ENCODE measurements around the gene ADCYAP1R1.

The ADCYAP1R1 gene

DNA sequence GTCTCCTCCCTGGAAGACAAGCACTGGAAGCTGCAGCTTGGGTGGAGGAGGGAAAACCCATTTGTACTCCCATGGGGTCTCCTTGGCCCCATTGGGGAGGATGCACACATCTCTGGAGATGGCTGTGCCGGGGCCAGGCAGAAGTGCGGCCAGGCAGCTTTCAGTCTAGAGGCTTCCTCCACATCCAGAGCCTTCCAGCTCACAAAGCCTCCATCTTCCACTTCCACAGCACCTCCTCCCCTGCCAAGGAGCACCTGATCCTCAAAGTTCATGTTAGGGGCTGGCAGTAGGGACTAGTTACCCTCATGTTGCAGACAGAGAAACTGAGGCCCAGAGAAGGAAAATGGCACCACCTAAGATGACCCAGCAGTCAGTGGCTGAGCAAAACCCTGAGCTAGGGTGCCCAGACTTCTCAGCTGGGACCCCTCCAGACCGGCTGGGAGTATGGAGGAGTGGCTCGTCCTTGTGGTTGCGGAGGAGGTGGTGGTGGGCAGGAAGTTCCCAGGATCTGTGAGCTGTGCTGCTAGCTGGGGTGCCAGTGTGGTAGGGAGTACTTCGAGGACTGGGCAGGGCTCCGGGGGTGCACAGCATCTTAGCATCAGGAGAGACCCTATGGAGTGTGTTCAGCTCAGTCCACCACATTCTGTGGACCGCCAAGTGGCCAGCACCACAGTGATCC, 44.2 kb downstream of the ADCYAP1R1 start:
- no peak overlapping the region for H3K27ac ChIP-seq
- no peaks in the 10 kb centered on the region for H3K9me3 ChIP-seq
- TF ChIP-seq, protein P1, sequence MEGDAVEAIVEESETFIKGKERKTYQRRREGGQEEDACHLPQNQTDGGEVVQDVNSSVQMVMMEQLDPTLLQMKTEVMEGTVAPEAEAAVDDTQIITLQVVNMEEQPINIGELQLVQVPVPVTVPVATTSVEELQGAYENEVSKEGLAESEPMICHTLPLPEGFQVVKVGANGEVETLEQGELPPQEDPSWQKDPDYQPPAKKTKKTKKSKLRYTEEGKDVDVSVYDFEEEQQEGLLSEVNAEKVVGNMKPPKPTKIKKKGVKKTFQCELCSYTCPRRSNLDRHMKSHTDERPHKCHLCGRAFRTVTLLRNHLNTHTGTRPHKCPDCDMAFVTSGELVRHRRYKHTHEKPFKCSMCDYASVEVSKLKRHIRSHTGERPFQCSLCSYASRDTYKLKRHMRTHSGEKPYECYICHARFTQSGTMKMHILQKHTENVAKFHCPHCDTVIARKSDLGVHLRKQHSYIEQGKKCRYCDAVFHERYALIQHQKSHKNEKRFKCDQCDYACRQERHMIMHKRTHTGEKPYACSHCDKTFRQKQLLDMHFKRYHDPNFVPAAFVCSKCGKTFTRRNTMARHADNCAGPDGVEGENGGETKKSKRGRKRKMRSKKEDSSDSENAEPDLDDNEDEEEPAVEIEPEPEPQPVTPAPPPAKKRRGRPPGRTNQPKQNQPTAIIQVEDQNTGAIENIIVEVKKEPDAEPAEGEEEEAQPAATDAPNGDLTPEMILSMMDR (IDR thresholded peaks at IDR 0.05), result no peak
- no peaks in the 10 kb centered on the region for H3K27me3 ChIP-seq
- no peaks in the 10 kb centered on the region for H3K36me3 ChIP-seq
- no peaks in the 10 kb centered on the region for H3K4me1 ChIP-seq (ENCODE audit: control insufficient read depth in 1 of 2, insufficient read depth in 1 of 2, low read depth in 1 of 2, low read length in 1 of 2)
- H3K4me3 ChIP-seq (ENCODE audit: low read depth in 1 of 2, low read length in 1 of 2), result no peak overlapping the region

DNA sequence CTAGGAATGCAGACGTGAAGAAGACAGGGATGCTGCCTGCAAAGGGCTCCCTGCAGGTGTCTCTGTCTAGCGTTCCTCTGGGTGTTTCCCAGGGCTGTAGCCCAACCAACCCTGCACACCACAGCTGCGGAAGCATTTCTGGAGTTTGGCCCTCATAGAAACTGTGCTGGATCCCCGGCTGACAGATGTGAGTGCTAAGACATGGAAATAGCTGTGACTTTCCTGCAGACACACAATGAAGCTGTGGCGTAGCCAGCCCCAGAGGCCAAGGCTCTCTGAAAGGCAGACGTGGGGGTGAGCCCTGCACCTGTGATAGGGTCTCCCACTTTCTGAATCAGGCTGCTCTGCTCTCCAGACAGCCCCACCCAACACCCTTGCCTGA, 44.8 kb downstream of the ADCYAP1R1 start:
- Histone ChIP-seq H3K27me3 (no peaks in the 10 kb centered on the region), H3K4me3 (ENCODE audit: low read depth in 1 of 2, low read length in 1 of 2) (no peak overlapping the region), H3K4me1 (ENCODE audit: control insufficient read depth in 1 of 2, insufficient read depth in 1 of 2, low read depth in 1 of 2, low read length in 1 of 2) (no peaks in the 10 kb centered on the region), H3K9me3 (no peaks in the 10 kb centered on the region), H3K36me3 (no peaks in the 10 kb centered on the region), H3K27ac (no peak overlapping the region)
- TF ChIP-seq, protein P1 (IDR thresholded peaks at IDR 0.05), result no peak

DNA sequence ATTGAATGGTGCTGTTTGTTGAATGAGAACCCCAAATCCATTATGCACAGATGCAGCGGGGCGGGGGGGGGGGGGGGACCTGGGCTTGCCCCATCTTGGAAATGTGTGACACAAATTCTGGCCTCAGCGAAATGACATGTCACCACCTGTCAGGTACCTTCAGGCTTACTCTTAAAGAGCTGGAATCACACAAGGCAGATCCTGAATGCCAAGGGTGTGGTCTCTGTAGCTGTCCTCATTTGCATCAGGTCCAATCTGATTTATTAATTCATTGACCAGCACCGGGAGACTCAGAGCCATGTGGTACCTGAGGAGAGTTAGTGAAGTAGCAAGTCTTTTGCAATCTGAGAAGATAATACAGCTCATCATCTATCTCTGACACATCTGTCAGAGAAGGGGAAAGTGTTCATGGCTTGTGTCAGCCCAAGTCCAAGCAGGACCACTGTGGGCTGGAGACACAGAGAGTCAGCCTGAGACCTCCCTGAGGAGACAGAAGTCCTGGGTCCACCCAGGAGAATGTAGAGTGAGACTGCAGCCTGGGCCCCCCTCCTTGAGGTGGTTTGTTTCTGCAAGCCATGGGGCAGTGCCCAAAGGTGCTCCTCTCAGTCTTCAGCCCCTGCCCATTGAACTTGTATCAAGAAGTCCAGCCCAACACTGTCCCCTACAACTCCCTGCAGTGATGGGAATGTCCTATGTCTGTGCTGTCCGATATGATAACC, 46.7 kb downstream of the ADCYAP1R1 start:
- H3K27ac ChIP-seq, result no peak overlapping the region
- no peaks in the 10 kb centered on the region for H3K4me1 ChIP-seq (ENCODE audit: control insufficient read depth in 1 of 2, insufficient read depth in 1 of 2, low read depth in 1 of 2, low read length in 1 of 2)
- H3K27me3 ChIP-seq, result no peaks in the 10 kb centered on the region
- H3K9me3 ChIP-seq, result no peaks in the 10 kb centered on the region
- TF ChIP-seq, protein P1 (IDR thresholded peaks at IDR 0.05), result no peak
- H3K36me3 ChIP-seq, result no peaks in the 10 kb centered on the region
- no peak overlapping the region for H3K4me3 ChIP-seq (ENCODE audit: low read depth in 1 of 2, low read length in 1 of 2)

DNA sequence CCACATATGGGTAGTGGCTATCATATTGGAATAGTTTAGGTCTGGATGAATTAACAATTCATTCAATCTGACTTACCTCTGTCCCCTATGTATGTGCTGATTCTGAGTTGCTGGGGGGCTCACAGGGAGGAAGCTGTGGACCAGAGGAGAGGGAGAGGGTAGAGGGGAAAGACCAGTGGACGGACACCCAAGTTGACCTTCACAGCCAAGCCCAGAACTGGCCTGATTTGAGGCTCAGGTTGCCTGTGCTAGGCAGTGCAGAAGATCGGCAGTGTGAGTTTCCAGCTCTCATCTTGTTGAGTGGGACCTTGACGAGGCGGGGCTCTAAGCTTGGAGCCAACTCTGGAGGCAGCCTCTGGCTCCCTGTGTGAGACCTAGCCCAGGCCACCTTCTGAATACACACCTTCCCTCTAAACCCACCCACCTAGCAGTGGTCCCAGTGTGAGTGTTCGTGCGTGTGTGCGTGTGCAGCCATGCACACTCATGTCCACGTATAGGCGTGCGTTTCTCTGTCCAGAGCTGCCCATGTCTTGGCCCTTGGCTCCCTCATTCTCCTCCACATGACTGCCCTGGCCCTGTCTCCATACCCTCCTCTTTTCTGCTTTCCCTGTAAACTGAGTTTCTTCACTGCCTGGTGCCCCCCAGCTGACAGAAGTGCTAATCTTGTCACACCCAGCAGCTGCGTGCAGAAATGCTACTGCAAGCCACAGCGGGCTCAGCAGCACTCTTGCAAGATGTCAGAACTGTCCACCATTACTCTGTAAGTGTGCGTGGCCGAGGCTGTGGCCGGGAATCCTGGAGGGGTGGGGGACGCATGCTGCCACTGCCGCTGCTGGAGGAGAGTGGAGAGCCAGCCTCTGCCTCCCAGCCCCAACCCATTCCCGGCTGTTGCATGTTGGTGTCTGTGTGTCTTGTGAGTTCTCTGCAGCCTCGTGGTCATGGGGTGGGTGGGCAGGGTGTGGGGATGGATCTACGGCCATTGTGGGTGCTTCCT, 47.6 kb downstream of the ADCYAP1R1 start:
- Histone ChIP-seq H3K9me3 (no peaks in the 10 kb centered on the region), H3K4me1 (ENCODE audit: control insufficient read depth in 1 of 2, insufficient read depth in 1 of 2, low read depth in 1 of 2, low read length in 1 of 2) (no peaks in the 10 kb centered on the region), H3K36me3 (no peaks in the 10 kb centered on the region), H3K4me3 (ENCODE audit: low read depth in 1 of 2, low read length in 1 of 2) (no peak overlapping the region), H3K27me3 (no peaks in the 10 kb centered on the region), H3K27ac (no peak overlapping the region)
- TF ChIP-seq, protein P1 (IDR thresholded peaks at IDR 0.05), result no peak

DNA sequence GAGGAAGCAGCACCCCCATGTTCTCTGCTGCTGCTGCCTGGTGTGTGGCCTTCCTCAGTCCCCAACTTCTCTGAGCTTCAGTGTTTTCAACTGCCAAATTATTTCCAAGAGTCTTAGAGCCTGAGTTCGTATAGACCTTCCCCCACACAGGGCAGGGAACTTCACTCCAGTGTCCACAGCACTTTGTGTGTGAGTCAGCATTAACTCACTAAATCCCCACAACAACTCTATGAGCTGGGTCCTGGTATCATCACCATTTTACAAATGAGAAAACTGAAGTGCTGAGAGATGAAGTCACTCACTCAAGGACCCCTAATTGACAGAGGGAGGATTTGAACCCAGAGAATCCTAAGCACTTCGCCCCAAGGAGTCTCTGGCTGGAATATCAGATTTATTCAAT, 48.3 kb downstream of the ADCYAP1R1 start:
- H3K27me3 ChIP-seq, result no peaks in the 10 kb centered on the region

More for the DNA sequence above, 48.3 kb downstream of the ADCYAP1R1 start:
- H3K4me1 ChIP-seq (ENCODE audit: control insufficient read depth in 1 of 2, insufficient read depth in 1 of 2, low read depth in 1 of 2, low read length in 1 of 2), result no peaks in the 10 kb centered on the region
- H3K9me3 ChIP-seq, result no peaks in the 10 kb centered on the region
- H3K36me3 ChIP-seq, result no peaks in the 10 kb centered on the region
- H3K27ac ChIP-seq, result no peak overlapping the region
- H3K4me3 ChIP-seq (ENCODE audit: low read depth in 1 of 2, low read length in 1 of 2), result no peak overlapping the region
- TF ChIP-seq, protein P1 (IDR thresholded peaks at IDR 0.05), result no peak

All from neutrophil (primary cell).